Peyer's patch (tissue), 4 donors: Measurements from ENCODE around the gene FNDC5.

ENCODE experiments used
- POLR2A ChIP-seq, 2 donors: fragments of 450-650 bp; IDR thresholded peaks; one replicate each; pipeline ENCODE4 v1.5.1; 2017; ENCODE audit warnings: antibody characterized with exemption in 2 of 2, mild to moderate bottlenecking in 2 of 2, moderate library complexity in 2 of 2
- TF ChIP-seq, protein P1 (sequence below), 6 experiments: fragments of 450-650 bp in 4 of 6; fragments of 200-600 bp in 2 of 6; sonication (generic) in 1 of 6; IDR thresholded peaks; one replicate each; pipeline ENCODE4 v1.5.1; 2017 to 2019; ENCODE audit warnings: antibody characterized with exemption in 6 of 6, mild to moderate bottlenecking in 3 of 6, moderate library complexity in 1 of 6

GRCh38 chr1:32830092-32830852 is 40.4 kb downstream of the FNDC5 start:
- TF ChIP-seq, protein P1, sequence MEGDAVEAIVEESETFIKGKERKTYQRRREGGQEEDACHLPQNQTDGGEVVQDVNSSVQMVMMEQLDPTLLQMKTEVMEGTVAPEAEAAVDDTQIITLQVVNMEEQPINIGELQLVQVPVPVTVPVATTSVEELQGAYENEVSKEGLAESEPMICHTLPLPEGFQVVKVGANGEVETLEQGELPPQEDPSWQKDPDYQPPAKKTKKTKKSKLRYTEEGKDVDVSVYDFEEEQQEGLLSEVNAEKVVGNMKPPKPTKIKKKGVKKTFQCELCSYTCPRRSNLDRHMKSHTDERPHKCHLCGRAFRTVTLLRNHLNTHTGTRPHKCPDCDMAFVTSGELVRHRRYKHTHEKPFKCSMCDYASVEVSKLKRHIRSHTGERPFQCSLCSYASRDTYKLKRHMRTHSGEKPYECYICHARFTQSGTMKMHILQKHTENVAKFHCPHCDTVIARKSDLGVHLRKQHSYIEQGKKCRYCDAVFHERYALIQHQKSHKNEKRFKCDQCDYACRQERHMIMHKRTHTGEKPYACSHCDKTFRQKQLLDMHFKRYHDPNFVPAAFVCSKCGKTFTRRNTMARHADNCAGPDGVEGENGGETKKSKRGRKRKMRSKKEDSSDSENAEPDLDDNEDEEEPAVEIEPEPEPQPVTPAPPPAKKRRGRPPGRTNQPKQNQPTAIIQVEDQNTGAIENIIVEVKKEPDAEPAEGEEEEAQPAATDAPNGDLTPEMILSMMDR (IDR thresholded peaks at IDR 0.05), result no peak
- TF ChIP-seq POLR2A (IDR thresholded peaks at IDR 0.05), result no peak
